Endothelial cell of hepatic sinusoid (primary cell): ENCODE results near the gene IGFLR1.
"Not testable (repeated sequence)": the region's sequence is repeated elsewhere in the genome, so short reads cannot be mapped to it uniquely, and the experiment has no call there.

Source experiments
- in situ Hi-C: cut with HindIII; loops from 2 replicates; pipeline ENCODE4 v1.10.0; 2017; ENCODE audit warnings: low sequenced_read_pairs

Gene IGFLR1

GRCh38 chr19:35712567-35713505 is 29.4 kb downstream of the IGFLR1 start:
- in situ Hi-C loops: no loop called here

DNA sequence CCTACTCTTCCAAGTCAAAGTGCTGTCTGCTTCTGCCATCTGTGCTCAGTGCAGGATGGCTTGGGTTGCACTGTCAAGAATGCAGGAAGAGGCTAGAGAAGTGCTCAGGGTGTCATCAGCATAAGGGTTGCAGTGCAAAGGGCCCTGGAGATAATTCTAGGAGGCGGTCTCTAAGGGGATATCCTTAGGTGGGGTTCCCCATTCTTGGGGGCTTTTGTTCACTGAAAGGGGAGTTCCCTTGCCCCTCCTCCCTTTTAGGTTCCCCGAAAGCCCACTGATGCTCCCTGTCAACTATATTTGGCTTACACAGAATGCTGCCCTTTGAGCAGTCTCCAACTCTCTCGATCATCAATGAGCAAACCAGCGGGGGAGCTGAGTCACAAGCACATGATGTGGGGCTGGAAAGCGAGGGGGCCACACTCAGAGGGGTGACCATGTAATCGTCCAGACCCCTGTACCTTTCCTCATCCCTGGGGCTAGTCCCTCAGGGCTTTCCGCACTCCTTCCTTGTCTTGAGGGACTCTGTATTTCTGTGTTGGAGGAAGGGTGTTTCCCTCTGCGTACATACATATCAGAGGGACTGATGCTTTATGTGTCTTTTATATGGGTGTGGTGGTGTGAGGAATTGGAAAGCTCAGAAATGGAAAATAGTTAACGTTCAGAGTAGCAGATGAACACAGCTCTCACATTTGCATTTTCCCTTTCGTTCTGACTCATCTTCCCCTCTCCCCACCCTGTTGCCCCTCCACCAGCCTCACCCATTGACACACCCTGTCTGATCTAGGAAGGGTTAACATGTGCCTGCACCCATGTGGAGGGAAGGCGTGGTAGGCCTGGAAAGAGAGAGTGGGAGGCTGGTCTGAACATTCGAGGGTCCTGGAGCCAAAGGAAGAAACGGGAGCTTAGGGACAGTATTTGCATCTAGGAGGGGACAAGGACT is 31.2 kb downstream of the IGFLR1 start:
- in situ Hi-C loops: no loop called here

DNA sequence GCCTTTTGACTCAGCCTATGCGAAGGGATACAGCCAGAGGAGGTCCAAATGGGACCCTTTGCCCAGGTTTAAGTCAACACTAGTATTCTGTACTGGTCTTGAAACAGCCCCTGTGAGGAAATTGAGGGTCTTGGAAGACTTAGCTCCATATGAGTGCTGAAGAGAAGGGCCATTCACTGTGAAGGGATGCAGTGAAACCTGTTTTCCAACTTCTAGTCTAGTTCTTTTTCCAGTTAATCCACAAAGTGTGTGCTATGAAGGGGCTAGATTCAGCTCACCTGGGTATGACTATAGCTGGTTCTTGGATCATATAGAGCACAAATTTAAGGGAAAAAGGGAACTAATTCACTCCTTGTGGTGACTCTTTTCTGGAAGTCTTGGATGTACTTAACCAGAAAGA is 33.9 kb downstream of the IGFLR1 start:
- in situ Hi-C loops: no loop called here

GRCh38 chr19:35704218-35704617 is 38.0 kb downstream of the IGFLR1 start, which contains the start of gene ZBTB32:
Gene ZBTB32 (plus strand): TSS chr19:35704558. CDS start chr19:35714627, 10,069 bp downstream.
- in situ Hi-C loops: no loop called here

DNA sequence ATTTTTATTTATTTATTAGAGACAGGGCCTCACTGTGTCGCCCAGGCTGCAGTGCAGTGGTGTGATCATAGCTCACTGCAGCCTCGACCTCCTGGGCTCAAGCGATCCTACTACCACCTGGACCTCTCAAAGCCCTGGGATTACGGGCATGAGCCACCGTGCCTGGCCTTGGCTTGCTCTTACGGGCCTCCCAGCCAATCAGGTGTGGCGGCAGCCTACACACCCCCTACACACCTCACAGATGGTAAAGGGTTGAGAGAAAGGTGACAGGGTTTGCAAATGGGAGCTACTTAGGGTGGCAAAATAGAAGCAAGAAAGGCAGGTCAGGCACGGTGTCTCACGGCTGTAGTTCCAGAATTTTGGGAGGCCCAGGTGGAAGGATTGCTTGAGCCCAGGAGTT is 38.9 kb downstream of the IGFLR1 start:
- in situ Hi-C loops: no loop called here

- in situ Hi-C loops: no loop called here
These were observed 39.8 kb downstream of the IGFLR1 start for GRCh38 chr19:35702223-35703012.

GRCh38 chr19:35696835-35697234 is 45.4 kb downstream of the IGFLR1 start:
- in situ Hi-C loops: loop anchor here (5.0 kb wide), 2 partner anchors 40 to 155 kb away; partner anchors contain the start of gene NPHS1

DNA sequence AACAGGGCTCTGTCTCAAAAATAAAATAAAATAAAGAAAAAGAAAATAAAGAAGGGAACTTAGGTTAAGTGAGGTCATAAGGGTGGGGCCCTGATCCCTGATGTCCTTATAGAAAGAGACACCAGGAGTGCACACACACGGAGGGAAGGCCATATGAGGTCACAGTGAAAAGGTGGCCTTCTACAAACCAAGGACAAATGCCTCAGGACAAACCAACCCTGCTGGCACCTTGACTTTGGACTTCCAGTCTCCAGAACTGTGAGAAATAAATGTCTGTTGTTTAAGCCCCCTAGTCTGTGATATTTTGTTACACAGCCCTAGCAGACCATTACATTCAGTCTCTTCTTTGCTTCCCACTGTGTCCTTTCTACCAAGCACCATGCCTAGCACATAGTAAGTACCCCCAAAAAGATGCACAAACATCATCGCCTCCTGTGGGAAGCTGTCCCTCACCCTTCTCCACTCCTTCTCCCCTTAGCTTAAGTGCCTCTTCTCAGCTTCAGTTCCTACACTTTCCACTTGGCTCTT is 46.3 kb downstream of the IGFLR1 start:
- in situ Hi-C loops: loop anchor here (5.0 kb wide), 2 partner anchors 39 to 156 kb away; partner anchors contain the start of gene NPHS1

GRCh38 chr19:35693835-35694599 is 48.2 kb downstream of the IGFLR1 start:
- in situ Hi-C loops: no loop called here

- in situ Hi-C loops: no loop called here
These were observed 48.8 kb downstream of the IGFLR1 start for GRCh38 chr19:35693422-35693821.

DNA sequence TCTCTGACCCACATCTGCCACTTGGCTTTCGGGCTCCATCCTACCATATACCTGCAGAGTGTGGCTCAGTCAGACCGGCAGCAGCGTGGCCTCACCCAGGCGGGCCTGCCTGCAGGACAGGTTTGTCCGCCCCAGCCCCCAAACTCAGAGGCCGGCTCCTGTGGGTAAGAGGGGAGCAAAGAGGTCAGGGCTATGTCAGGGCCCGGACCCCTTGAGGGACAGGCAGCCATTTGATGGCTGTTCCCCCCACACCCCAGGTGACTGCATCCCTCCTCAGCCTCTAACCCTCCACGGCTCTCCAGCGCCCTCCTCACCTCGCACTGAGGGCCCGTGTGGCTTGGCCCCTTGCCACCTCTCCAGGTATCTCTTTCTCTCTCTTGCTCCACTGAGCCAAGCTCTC is 50.2 kb downstream of the IGFLR1 start:
- in situ Hi-C loops: no loop called here

DNA sequence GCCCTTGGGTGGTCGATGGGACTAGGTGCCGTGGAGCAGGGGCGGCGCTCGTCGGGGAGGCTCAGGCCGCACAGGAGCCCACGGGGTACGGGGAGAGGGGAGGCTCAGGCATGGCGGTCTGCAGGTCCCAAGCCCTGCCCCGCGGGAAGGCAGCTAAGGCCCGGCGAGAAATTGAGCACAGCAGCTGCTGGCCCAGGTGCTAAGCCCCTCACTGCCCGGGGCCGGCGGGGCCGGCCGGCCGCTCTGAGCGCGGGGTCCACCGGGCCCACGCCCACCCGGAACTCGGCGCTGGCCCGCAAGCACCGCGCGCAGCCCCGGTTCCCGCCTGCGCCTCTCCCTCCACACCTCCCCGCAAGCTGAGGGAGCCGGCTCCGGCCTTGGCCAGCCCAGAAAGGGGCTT is 51.1 kb downstream of the IGFLR1 start:
- in situ Hi-C loops: not testable (repeated sequence)

DNA sequence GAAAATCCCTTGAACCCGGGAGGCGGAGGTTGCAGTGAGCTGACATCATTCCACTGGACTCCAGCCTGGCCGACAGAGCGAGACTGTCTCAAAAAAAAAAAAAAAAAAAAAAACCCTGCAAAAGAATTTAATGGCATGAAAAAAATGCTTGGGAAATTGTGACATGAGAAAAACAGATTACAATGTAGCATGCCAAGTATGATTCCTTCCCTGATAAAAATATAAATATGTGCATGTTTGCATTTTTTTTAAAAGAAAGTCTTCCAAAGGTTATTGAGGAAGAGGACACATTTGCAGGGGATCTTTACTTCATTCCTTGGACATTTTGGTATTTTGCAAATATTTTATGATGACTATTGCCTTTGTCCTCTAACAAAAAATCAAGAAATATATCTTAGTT is 52.4 kb downstream of the IGFLR1 start:
- in situ Hi-C loops: no loop called here
